SK-N-SH treated with all-trans-retinoic acid at 6 μM for 48 hours (cell line): ENCODE measurements around the gene MOSMO.

Experiments used
- ISL1 ChIP-seq: fragments of 250-450 bp; sonication (Bioruptor Pico); IDR thresholded peaks from 2 replicates; pipeline ENCODE4 v2.1.2; 2022; ENCODE audit warnings: mild to moderate bottlenecking, moderate library complexity
- TOX ChIP-seq: fragments of 250-450 bp; sonication (Bioruptor Pico); IDR thresholded peaks from 2 replicates; pipeline ENCODE4 v1.8.0; 2021; ENCODE audit warnings: mild to moderate bottlenecking, moderate library complexity, borderline replicate concordance
- ZNF70 ChIP-seq: fragments of 450-650 bp; formaldehyde crosslinking; IDR thresholded peaks from 2 replicates; pipeline ENCODE4 v1.5.0; 2020; ENCODE audit warnings: mild to moderate bottlenecking, moderate library complexity
- TF ChIP-seq, protein P1 (sequence below): fragments of 250-450 bp; sonication (Bioruptor Pico); IDR thresholded peaks from 2 replicates; pipeline ENCODE4 v1.8.0; 2020; ENCODE audit warnings: mild to moderate bottlenecking, moderate library complexity, borderline replicate concordance

DNA sequence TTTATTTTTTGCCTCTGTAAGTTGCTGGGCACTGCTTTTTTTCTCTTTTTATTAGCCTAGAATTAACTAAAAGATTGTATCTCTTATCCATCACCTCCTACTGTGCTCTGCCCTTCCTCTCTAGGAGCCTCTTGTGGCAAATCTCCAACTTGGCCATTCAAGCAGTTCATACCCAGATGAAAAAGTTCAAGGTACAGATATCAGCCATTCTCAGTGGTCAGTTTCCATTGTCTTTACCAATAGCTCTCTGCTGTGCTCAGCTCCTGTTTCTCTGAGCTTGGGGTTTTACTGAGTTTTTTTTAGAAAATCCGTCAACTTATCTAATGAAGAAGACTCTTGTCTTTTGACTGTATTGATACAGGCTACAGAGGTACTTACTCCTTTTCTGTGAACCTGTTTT is 15.6 kb downstream of the MOSMO start:
- TF ChIP-seq TOX = no peak
- TF ChIP-seq, protein P1, sequence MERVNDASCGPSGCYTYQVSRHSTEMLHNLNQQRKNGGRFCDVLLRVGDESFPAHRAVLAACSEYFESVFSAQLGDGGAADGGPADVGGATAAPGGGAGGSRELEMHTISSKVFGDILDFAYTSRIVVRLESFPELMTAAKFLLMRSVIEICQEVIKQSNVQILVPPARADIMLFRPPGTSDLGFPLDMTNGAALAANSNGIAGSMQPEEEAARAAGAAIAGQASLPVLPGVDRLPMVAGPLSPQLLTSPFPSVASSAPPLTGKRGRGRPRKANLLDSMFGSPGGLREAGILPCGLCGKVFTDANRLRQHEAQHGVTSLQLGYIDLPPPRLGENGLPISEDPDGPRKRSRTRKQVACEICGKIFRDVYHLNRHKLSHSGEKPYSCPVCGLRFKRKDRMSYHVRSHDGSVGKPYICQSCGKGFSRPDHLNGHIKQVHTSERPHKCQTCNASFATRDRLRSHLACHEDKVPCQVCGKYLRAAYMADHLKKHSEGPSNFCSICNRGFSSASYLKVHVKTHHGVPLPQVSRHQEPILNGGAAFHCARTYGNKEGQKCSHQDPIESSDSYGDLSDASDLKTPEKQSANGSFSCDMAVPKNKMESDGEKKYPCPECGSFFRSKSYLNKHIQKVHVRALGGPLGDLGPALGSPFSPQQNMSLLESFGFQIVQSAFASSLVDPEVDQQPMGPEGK = no peak
- TF ChIP-seq ISL1 (CRISPR knock-in tag) = no peak
- no peak for TF ChIP-seq ZNF70 (CRISPR knock-in tag)
